ENCODE data around the gene USP33. TPM values are rescaled to one million over a fixed set of nuclear protein-coding genes. Genes with fewer than 3 reads are reported as not detected.

The USP33 gene
- total and polyA plus RNA-seq, 2 of the 8 experiments (the other 6 are each of a cell fraction or from before 2014, with no cell fraction given): 20.0 to 55.5 TPM

GRCh38 chr1:77682460-77683159, 77.0 kb downstream of the USP33 start, which contains the start of gene ZZZ3 (continued):
- TF ChIP-seq TAF7 (optimal IDR thresholded peaks at IDR 0.05; ENCODE audit: borderline replicate concordance, low read depth, low read length): no peak
- no peak for TF ChIP-seq CTBP2 (IDR thresholded peaks at IDR 0.05; ENCODE audit: borderline replicate concordance, insufficient read depth, insufficient read length, low read length)
- no peak for TF ChIP-seq EZH2 (IDR thresholded peaks at IDR 0.05; ENCODE audit: low read depth, low read length, severe bottlenecking)
- no peak for TF ChIP-seq EP300 (IDR thresholded peaks at IDR 0.05; ENCODE audit: borderline replicate concordance in 1 of 2, low read depth in 2 of 2, low read length in 2 of 2)
- TF ChIP-seq SRF (IDR thresholded peaks at IDR 0.05; ENCODE audit: low read depth, low read length): no peak
- no peak for TF ChIP-seq TEAD4 (IDR thresholded peaks at IDR 0.05; ENCODE audit: low read depth, low read length)
- peak; percentile 73 for TF ChIP-seq POLR2AphosphoS5 (IDR thresholded peaks at IDR 0.05; ENCODE audit: low read depth, low read length)

Measured in H1 (cell line).